GM15510 (cell line): ENCODE data around the gene RAPGEF2.

Experiments used
- POLR2A ChIP-seq: IDR thresholded peaks from 3 replicates; pipeline ENCODE4 v1.6.1; 2011; ENCODE audit warnings: borderline replicate concordance; ENCODE audit not compliant: insufficient read length; ENCODE audit errors: extremely low read depth

Gene RAPGEF2

DNA sequence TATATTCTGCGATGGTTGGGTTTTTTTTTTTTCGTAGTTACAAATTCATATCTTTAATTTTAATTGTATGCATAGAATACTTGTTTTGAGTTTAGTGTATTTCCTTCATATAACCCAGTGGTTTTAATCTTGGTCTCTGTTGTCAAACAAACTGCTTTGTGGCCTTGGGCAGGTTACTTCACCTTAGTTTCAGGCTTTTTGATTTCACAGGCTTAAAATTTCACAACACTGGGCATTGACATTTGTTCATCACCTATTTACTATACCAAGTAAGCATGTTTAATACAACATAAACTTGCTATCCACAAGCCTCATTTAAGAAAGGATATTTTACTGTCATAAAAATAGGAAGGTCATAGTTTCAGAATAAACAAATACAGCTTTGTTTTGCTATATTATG, 14.7 kb downstream of the RAPGEF2 start:
- no peak for TF ChIP-seq POLR2A

- no peak for TF ChIP-seq POLR2A
Measured at GRCh38 chr4:159117968-159118367, 15.1 kb downstream of the RAPGEF2 start.

- TF ChIP-seq POLR2A: no peak
Measured at GRCh38 chr4:159121371-159121770, 18.5 kb downstream of the RAPGEF2 start.

DNA sequence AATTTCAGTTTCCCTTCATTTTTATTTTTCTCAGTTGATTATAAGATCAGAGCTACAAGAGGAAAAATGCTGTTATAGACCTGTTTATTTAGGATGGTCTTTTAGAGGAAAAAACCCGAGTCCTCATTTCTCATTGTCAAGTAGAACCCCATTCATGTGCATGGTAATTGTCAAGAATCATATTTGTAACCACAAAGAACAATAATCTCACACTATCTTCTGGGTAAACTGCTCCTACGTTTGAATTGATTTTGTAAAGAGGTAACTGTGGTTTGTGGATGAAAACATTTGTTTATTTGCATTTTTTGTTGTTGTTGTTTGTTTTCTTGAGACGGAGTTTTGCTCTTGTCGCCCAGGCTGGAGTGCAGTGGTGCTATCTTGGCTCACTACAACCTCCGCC, 23.8 kb downstream of the RAPGEF2 start:
- no peak for TF ChIP-seq POLR2A

DNA sequence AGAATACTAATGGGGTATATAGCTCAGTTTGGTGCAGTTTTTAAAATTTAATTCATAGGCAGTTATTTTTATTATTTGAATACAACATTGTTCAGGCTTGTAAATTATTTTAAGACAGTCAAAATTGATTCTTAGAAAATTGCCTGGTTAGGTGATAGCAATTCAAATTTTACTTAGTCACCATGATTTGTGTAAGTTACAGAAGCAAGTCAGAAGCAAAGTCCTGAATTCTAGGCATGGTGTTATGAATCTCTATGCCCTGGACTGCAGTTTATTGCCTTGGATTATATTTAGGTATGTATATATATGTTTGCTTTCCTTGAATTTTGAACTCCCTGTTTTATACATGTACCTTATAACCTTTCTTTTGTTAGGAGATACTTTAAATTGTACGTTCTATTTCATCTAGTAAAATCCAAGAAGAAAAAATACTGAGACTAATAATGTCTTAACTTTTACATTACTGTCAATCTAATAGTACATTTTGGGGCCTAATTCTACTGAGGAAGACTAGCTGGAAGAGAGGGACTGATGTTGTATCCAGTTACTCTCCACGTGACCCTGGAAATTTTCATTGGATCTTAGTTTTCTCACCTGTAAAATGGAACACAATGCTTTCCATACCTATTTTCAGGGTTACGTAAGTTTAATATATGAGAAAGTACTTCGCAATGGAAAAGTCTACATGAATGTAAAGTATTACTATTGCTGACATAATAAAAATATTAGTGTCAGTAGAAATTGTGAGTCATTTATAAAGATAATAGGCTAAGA, 25.1 kb downstream of the RAPGEF2 start:
- no peak for TF ChIP-seq POLR2A

DNA sequence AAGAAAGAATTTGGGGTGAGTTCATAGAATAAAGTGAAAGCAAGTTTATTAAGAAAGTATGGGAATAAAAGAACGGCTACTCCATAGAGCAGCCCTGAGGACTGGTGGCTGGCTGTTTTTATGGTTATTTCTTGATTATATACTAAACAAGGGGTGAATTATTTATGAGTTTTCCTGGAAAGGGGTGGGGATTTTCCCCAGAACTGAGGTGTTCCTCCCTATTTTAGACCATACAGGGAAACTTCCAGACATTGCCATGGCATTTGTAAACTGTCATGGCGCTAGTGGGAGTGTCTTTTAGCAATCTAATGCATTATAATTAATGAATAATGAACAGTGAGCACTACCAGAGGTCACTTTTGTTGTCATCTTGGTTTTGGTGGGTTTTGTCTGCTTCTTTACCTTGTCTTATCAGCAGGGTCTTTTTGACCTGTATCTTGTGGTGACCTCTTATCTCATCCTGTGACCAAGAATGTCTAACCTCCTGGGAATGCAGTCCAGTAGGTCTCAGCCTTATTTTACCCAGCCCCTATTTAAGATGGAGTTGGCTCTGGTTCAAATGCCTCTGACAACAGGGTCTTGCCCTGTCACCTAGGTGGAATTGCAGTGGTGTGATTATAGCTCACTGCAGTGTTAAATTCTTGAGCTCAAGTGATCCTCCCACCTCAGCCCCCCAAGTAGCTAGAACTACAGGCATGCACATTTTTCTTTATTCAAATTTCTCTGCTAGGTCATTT, 27.1 kb downstream of the RAPGEF2 start:
- no peak for TF ChIP-seq POLR2A

DNA sequence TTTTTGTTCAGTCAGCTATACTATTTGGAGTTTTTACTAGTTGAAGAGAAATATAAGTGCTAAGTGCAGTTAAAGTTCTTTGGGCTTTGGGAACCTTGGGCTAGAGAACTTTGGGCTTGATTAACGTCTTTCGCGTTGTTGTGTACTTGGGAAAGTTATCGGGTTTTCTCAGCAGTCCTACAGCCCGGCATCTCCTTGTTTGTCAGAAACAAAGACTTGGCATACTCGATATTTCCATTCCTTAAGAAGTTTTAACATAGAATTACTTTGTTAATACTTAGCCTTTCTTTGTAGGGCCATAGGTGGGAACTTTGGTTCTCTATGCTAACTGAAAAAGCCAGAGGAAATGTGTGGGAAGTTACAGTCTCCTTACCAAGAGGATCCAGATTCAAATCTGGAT, 28.7 kb downstream of the RAPGEF2 start:
- TF ChIP-seq POLR2A: no peak

- no peak for TF ChIP-seq POLR2A
Measured at GRCh38 chr4:159134429-159134828, 31.6 kb downstream of the RAPGEF2 start.

DNA sequence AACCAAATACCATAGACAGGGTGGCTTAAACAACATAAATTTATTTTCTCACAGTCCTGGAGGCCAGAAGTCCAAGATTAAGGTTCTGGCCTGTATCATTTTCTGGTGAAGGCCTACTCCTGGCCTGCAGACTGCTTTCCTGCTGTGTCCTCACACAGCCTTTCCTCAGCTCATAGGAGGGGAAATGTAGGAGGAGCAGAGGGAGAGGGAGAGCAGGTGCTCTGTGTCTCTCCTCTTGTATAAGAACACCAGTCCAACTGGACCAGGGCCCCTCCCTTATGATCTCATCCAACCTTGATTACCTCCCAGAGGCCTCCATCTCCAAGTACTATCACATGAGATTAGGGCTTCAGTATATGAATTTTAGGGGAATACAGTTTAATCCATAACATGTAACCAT, 34.3 kb downstream of the RAPGEF2 start:
- no peak for TF ChIP-seq POLR2A

DNA sequence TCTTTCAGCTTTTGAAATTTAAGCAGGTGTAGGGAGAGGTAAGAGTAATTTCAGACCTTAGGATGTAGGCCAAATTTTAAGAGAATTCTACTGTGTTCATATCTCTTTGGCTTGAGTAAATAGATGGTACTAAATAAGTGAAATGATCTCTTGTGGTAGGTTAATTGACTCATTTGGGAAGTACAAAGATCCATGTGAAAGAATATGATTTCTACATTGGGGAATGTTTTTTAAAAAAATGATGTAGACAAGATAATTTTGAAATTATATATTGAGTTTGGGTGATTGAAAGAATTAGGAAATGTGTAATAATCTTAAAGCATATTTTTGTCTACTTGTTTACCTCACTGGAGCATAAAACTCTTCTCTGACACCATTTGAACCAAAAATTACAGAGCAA, 35.6 kb downstream of the RAPGEF2 start:
- TF ChIP-seq POLR2A: no peak

- TF ChIP-seq POLR2A: no peak
Measured at GRCh38 chr4:159141193-159141592, 38.3 kb downstream of the RAPGEF2 start.

DNA sequence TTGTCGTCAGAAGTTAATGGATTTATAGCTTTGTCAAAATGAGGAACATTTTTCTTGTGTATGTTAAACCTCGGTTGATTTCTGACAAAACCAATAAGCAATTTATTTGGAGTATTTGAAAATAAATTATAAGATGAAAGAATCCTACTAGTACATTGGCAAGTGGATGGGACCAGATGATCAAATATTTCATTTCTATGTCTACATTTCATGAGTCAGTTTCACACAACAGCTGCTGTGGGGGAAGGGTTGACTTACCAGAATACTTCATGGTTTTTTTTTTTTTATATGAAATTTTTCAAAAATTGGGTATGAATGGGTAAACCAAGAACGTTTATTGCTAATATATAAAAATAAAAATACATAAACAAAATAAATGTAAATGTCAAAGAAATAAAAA, 39.4 kb downstream of the RAPGEF2 start:
- TF ChIP-seq POLR2A: no peak

DNA sequence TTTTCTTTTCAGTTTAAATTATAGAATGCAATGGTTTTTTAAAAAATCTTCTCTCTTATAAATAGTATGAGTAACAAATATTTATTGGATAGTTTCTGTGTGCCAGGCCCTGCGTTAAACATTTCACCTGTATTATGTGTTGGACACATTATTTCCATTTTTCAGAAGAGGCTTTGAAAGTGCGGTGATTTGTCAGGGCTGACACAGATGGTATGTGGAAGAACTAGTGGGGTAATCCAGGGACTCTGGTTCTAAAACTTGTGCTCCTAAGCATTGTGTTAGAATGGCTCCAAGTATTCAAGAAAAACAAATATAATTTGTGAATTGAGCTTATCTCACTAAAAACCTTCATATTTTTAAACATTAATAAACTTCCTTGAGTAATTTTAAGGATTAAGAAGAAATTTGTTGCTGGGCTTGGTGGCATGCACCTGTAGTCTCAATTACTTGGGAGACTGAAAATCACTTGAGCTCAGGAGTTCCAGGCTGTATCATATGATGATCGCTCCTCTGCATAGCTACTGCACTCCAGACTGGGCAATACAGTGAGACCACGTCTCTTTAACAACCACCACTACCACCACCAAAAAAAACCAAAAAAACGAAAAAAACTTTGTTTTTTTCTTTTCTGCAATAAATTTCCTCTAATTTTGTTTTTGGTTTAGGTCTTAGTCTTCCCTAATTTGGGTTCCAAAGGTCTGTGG, 40.0 kb downstream of the RAPGEF2 start:
- no peak for TF ChIP-seq POLR2A

DNA sequence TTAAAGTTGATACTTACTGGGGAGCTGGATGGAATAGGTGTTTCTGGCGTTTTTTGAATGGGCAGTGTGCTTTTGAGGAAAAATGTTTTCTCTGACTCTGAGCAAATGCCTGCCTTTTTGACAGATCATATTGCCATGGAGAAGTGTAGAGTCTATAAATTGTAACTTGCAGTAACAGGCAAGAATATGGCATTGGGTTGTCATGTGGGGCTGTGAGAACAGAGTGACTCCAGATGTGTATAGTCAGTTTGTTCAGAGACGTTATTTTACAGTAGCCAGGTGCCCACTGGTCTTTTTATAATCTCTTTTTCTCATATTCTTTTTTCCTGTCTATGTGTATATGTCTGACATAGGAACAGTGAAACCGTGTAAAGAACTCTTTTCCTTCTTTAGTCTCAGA, 40.8 kb downstream of the RAPGEF2 start:
- no peak for TF ChIP-seq POLR2A

GRCh38 chr4:159144112-159144694, 41.3 kb downstream of the RAPGEF2 start:
- no peak for TF ChIP-seq POLR2A

DNA sequence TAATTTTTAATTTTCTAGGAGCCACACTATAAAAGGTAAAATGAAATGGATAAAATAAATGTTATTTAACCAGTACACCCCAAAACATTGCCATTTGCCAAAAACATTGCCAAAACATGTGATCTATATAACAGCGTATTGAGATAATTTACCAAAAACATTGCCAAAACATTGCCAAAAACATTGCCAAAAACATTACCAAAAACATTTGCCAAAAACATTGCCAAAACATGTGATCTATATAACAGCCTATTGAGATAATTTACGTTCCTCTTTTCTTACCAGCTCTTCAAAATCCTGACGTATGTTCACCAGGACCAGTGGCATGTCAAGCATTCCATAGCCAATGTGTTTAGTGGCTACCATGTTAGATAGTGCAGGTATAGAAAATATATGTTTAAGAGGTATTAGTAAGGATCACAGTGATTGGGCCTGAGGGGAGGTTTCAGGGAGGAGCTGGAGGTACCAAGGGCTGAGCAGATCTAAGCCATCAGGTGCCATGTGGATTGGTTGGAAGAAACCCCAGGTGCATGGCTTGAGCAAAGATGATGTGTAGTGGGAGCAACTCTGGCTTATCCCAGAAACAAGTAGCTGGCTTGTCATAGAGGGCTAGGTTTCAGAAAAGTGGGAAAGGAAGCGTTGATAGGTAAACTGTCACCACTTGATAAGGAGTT, 42.6 kb downstream of the RAPGEF2 start:
- no peak for TF ChIP-seq POLR2A

DNA sequence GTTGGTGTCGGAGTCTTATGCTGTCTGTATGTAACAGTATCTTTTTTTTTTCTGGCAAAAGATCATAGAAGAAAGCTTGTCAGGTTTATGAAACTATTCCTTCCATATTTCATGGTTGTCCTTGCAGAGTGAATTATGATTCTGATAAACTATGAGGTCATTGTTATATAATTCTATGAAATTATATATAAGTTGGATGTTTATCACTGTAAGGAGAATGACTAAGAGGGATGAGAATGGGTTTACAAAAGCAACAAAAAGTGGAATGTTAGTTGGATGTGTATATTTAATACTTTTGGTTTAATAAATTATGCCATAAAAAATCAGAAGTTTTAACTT, 43.1 kb downstream of the RAPGEF2 start:
- TF ChIP-seq POLR2A: no peak
